ENCODE data around the gene CFAP77.

The CFAP77 gene

GRCh38 chr9:132520612-132521011 lies 110.6 kb downstream of the CFAP77 start:
- DNase-seq = no peak

- no peak for DNase-seq
These were observed 115.5 kb downstream of the CFAP77 start for GRCh38 chr9:132525308-132526023.

DNA sequence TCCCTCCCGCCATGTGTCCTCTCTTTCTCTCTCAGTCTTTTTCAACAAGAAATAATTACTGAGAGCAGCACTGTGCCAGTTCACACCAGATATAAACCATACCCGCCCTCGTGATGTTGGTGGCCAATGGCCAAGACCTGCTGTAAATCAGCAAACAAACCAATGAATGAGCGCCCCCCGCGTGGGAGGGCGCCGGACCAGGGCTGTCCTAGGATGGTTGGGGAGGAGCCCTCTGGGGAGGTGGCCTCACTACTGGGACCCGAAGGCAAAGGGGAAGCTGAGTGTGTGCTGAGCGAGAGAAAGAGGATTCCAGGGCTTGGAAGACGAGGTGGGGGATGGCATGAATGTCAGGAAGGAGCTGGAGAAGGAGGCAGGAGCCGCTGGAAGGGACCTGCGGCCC lies 121.2 kb downstream of the CFAP77 start:
- DNase-seq = no peak

DNA sequence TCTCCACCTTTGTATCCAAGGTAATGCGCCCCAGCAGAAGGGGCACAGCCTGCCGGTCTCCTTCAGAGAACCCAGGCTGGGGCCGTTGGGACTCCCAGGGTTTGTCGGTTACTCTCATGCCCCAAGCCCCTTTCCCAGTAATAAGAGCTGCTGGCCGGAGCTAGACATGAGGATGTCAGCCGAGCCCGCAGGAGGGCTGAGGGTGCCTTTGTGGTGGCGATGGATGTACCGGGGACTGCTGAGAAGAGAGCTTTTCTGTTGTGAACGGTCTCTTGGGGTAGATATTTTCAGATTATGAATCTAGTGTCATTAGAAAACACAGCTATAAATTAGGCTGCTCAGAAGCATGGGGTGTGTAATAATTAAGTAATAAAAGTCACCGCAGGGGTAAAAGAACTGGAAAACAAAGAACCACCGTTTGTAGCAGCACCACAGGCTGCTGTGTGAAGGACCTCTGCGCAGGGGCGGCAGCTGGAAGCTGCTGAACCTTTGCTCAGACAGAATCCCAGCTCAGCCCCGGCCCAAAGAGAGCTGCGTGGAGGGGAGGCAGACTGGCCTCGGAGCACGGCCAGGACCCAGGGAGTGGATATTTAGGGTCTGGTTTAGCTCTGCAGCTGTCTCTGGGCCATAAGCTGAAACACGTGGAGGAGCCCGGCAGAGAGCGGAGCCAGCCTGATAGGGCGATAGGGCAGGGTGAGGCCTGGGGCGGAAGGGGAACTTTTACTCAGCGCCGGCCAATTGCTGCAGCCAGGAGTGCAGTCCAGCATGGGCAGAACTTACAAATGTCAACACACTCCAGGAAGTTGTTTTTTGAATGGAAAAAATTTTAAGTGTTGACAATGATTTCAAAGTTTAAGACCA lies 121.9 kb downstream of the CFAP77 start:
- DNase-seq = no peak

- DNase-seq = no peak
These were observed 124.8 kb downstream of the CFAP77 start for GRCh38 chr9:132534832-132535231.

DNA sequence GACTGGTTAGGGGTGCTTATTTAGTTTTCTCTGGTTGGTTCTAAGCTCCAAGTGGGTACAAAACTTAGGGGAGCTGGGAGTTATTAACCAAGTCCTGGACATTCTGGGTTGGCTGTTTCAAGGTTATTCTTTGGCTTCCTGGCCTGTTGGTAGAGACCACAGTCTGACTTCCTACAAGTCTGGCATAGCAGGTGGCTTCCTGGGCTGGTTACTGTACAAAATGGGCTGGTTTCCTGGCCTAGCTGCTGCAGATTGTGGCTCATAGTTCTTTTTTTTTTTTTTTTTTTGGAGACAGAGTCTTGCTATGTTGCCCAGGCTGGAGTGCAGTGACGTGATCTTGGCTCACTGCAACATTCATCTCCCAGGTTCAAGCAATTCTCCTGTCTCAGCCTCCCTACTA lies 126.1 kb downstream of the CFAP77 start:
- no peak for DNase-seq

GRCh38 chr9:132537352-132537751 lies 127.3 kb downstream of the CFAP77 start:
- DNase-seq = no peak

DNA sequence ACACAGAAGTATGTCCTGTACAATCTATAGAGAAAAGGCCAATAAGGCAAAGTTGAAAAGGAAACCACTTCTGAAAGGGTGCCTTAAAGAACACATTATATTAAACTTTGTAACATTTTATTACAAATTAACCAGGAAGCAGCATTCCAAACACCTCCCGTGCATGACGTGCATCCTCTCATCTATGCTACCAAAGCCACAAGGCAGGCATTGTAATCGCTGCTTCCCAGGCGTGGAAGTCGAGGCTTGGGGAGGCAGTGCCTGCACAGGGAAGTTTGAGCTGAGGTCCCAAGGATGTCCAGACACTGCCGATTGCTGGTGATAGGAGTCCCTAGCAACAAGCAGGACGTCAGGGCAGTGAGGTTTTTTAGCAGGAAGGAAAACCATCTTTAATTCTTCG lies 128.1 kb downstream of the CFAP77 start:
- DNase-seq = no peak

GRCh38 chr9:132539096-132539495 lies 129.1 kb downstream of the CFAP77 start:
- DNase-seq = no peak

GRCh38 chr9:132541051-132541450 lies 131.0 kb downstream of the CFAP77 start:
- DNase-seq = no peak

- DNase-seq = no peak
These were observed 132.1 kb downstream of the CFAP77 start for GRCh38 chr9:132541870-132542830.

DNA sequence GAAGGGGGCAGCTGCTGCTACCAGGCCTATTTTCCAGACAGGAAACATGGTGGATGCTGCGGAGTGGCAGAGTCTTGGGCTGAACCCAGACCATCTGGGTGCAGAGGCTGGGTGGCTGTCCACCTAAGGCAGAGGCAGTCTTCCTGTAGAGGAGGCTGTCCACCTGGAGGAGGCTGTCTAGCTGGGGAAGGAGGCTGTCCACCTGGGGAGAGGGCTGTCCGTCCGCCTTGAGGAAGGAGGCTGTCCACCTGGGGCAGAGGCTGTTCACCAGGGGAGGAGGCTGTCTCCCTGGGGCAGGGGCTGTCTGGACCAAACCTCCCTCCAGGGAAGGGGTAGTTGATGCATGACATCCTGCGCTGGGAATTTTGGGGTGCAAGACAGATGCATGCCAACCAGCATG lies 133.2 kb downstream of the CFAP77 start:
- no peak for DNase-seq

DNA sequence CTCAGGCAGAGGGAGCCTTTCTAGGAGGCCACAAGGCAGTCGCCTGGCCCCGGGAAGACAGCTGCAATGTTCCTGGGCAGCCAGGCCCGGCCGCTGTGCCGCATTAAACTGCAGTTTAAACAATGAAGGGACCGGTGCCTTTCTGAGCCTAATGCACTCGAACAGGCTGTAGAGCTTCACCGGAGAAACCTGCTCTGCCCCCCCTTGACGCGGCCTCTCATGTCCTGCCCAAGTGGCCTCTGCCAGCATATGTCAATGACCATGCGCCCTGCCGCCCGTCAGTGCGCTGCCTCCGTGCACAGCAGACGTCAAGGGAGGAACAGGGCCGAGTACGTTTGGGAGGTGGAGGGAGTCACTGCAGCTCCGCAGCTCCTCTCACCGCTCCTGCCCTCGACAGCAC lies 133.9 kb downstream of the CFAP77 start:
- no peak for DNase-seq

GRCh38 chr9:132545578-132545977 lies 135.6 kb downstream of the CFAP77 start:
- no peak for DNase-seq

DNA sequence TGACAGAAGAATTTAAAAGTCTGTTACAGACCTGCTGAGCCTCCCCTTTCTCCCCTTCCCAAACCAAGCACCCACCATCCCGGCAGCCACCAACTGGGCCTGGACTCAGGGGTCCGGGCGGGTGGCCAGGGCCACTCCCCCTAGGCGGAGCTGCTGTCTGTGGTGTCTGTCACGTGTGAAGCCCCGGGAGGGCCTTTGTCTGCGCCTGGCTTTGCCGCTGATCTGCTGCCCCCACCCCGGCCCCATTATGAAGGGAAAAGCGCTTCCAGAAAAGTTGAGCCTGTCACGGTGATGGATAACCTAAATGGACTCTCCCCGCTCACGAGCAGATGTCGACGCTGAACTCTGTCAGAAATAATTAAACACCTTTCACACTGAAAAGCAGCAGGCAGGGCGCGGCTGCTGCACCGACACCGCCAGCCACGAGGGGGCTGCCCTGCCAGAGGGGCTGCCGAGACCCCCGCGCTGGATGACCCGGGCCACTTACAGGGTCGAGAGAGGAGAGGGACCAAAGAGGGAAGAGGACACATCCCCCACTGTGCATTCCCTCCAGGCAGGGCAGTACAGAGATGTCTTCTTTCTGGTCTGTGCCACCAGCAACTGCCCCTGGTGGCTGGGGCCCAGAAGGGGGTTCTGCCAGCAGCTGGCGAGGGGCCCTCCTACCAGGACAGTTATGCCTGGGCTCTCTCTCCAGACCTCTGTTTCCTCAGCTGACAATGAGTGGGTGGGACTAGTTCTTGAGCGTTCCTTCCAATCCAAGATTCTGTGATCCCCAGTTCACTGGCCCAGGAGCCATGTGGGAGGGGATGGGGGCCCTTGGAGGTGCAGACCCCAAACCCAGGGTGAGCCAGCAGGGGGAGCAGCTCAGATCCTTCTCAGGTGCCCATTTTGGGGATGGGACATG lies 136.4 kb downstream of the CFAP77 start:
- DNase-seq = no peak

DNA sequence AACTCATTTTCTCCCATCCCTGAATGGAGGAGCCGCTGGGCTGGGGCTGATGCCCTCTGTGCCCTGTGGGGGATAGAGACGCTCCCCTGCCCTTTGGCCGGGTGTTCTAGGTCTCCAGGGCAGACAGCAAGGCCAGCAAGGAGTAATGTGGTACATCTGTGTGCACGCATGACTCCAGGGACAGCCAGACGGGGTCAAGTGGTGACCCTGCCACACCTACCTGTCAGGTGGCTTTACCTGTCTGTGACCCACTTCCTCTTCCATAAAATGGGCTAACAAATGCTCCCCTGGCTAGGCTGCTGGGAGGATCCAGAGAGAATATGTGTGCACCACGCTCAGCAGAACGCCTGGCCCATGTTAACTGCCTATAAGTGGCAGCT lies 137.0 kb downstream of the CFAP77 start:
- DNase-seq = no peak

DNA sequence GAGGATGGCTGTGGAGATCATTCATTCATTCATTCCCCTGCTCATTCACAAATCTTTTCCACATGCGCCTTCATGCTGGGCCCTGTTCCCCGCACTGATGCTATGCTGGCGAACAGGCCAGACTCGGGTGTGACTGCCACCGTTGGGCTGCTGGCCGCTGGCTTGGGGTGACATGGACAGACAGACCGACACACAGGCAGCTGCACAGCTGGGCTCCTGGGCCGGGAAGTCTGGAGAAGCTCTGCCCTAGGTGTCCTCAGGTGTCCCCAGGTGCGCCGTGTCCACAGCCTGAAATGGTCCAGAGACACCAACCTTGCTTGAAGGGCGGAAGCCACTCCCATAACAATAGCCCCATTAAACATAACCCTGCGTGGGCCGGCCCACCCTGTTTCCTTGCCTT lies 137.4 kb downstream of the CFAP77 start:
- DNase-seq = no peak

GRCh38 chr9:132547976-132548730 lies 138.1 kb downstream of the CFAP77 start:
- no peak for DNase-seq

GRCh38 chr9:132548751-132549640 lies 139.0 kb downstream of the CFAP77 start:
- DNase-seq = no peak

- DNase-seq = no peak
These were observed 141.5 kb downstream of the CFAP77 start for GRCh38 chr9:132551556-132551955.
